HUES6 (cell line): ENCODE data around the gene DAB2IP.

Experiments
- H3K27ac ChIP-seq: 2 replicates; pipeline ENCODE4 v1.7.0; 2013; ENCODE audit warnings: low read depth, mild to moderate bottlenecking, low read length, inconsistent platforms
- H3K27me3 ChIP-seq: 2 replicates; pipeline ENCODE4 v1.6.1; 2013; ENCODE audit warnings: low read length; ENCODE audit not compliant: control insufficient read depth, insufficient read depth
- H3K36me3 ChIP-seq: 2 replicates; pipeline ENCODE4 v1.6.1; 2013; ENCODE audit warnings: low read length; ENCODE audit not compliant: control insufficient read depth, insufficient read depth
- H3K4me1 ChIP-seq: 2 replicates; pipeline ENCODE4 v1.6.1; 2013; ENCODE audit warnings: low read length; ENCODE audit not compliant: control insufficient read depth, insufficient read depth
- H3K4me3 ChIP-seq: 2 replicates; pipeline ENCODE4 v1.5.1; 2013; ENCODE audit warnings: low read depth, low read length
- H3K9ac ChIP-seq: one replicate; pipeline ENCODE4 v1.6.1; 2013; ENCODE audit warnings: mild to moderate bottlenecking, low read length
- H3K9me3 ChIP-seq: 2 replicates; pipeline ENCODE4 v1.6.1; 2013; ENCODE audit warnings: low read depth, low read length; ENCODE audit not compliant: control insufficient read depth, insufficient read depth

The DAB2IP gene

DNA sequence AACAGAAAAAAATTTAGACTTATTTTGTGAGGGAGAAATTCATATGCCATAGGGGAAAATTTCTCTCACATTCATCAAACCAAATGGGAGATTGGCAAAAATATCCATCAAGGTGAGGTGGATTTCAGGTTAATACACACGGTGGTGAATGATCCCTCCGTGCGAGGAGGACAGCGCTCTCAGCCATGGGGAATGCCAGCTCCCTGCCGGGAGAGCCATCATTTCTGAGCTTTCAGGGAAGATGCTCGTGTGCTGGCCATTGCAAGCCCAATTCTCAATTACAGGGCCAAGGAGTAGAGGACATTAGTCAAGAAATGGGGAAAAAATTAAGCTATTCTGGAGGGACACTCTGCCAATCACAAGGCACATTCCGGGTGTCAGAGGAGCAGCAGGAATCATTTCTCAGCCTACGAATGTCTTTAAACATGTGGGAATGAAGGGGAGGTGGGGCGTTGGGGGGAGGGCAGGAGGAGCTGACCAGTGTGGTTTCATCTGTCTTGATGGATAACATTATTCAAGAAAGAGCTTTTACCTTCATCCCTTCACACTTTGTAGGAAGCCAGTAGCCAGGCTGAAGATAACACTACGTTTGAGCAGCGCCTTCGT, 165.5 kb downstream of the DAB2IP start:
- Histone ChIP-seq H3K9ac (no peak overlapping the region), H3K27ac (no peak overlapping the region), H3K9me3 (no peaks in the 10 kb centered on the region), H3K4me1 (peaks cover 87% of the 10 kb centered on the region), H3K4me3 (no peak overlapping the region), H3K36me3 (no peaks in the 10 kb centered on the region), H3K27me3 (0 out of 2 replicates have a peak, but pooled peaks cover 4% of the 10 kb centered on the region)

DNA sequence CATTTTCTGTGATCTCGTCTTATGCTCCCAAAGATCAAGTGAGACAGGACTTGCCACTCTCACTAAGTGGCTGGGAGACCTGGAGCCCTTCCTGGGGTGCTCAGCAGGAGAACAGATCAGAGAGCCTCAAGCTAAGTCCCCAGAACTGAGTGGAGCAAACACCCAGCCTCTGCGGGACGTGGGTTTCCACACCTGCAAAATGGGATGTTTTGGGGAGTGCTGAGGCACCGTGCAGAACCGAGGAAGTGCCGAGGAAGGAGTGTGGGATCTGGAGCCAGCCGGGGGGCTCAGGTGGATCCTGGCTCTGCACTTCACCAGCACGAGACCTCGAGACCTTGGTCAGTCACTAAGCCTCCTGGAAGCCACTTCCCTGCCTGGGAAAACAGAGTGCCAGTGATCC, 166.0 kb downstream of the DAB2IP start:
- H3K36me3 ChIP-seq, result no peaks in the 10 kb centered on the region
- H3K4me3 ChIP-seq, result no peak overlapping the region
- H3K27me3 ChIP-seq, result 0 out of 2 replicates have a peak, but pooled peaks cover 4% of the 10 kb centered on the region
- no peaks in the 10 kb centered on the region for H3K9me3 ChIP-seq
- H3K27ac ChIP-seq, result no peak overlapping the region
- no peak overlapping the region for H3K9ac ChIP-seq
- peaks cover 85% of the 10 kb centered on the region for H3K4me1 ChIP-seq

DNA sequence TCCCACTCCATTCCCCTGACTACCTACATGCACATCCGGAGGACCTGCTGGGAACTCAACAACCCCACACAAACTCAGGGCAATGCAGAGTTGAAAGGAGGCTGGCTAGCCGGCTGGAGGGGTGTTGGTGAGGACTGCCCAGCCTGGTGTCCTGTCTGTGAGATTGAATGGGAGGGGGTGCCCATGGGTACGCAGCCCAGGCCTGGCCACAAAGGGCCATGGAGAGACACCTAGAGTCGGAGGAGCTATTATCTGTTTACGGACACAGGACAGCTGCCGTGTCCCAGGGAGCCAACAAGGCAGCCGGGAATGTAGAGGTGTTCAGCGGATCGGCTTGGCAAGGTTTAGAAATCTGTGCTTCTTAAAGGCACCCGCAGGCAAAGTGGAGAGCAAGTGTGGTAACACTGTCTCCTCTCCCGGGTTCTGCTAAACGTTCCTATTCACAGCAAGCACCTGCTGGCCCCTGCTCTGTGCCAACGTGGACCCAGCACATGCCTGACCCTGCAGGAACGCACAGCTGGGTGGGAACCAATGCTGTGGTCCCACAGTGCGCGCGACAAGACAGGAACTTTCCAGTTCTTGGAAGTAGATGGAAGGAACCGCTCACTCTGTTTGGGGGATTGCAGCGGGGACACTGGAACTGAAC, 166.7 kb downstream of the DAB2IP start:
- no peaks in the 10 kb centered on the region for H3K9me3 ChIP-seq
- H3K4me3 ChIP-seq, result no peak overlapping the region
- no peak overlapping the region for H3K27ac ChIP-seq
- no peaks in the 10 kb centered on the region for H3K36me3 ChIP-seq
- H3K27me3 ChIP-seq, result 0 out of 2 replicates have a peak, but pooled peaks cover 4% of the 10 kb centered on the region
- peaks cover 80% of the 10 kb centered on the region for H3K4me1 ChIP-seq
- no peak overlapping the region for H3K9ac ChIP-seq

DNA sequence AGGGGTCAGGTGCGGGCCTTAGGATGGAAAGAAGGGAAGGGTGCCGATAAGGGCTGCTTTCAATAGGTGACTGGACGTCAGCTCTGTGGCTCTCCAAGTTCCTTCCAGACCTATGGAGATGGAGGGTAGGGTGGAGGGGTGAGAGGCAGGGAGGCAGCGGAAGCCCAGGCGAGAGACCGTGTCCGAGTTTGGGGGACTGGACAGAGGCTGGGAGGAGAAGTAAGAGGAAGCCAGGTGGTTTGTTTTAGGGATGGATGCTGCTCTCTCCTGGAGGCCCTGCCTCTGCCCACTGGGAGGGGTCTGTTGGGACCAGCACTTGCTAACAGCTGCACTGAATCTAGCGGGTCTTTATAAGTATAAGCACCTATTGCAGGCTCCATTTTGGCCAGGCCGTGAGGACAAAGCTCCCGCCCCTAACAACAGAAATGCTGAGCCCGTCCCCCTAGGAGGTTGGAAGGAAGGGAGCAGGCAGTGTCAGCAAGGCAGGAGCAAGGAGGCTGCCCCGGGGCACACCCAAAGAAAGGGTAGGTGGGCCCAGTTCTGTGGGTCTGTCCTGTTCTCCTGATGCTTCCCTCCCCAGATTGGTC, 167.5 kb downstream of the DAB2IP start:
- H3K9ac ChIP-seq, result peak overlapping the region; percentile 5

DNA sequence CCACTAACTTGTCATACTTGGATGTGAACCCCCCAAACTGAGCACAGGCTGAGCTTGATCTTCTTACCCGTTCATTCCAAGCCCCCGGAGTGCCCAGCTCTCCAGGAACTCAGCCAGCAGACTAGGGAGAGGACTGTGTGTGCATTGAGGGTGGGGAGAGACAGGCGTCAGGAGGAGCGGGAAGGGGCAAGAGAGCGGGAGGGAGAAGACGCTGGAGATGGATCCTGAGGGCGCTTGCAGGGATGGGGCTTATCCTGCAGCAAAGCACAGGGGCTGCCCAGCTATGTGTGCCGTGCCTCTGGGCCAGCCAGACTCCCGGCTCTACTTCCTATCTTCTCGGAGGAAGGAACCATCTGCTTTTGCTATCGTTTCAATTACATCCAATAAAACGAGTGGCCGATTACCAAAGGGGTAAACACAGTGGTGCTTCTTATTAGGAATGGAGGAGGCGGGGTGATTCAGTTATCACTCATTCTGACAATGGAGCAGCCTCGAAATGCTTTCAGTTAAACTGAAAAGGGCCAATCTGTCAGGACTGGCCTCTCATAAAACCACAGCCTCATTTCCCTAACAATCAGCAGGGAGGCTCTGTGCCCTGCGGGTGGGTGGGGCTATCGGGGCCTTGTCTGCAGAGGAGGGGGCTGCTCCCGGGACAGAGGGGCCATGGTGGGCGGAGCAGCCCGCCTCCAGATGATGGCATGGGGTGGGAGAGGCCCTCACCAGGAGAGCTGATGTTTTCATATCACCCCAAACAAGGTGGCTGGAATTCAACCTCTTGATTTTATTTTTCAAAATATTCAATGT, 168.2 kb downstream of the DAB2IP start:
- Histone ChIP-seq H3K4me3 (peak overlapping the region; percentile 39; the same call in 1 of the 2 replicates), H3K4me1 (peaks cover 67% of the 10 kb centered on the region), H3K36me3 (no peaks in the 10 kb centered on the region), H3K27me3 (0 out of 2 replicates have a peak, but pooled peaks cover 4% of the 10 kb centered on the region), H3K27ac (no peak overlapping the region), H3K9ac (peak overlapping the region; percentile 5), H3K9me3 (no peaks in the 10 kb centered on the region)

More for the DNA sequence above, 167.5 kb downstream of the DAB2IP start:
- no peak overlapping the region for H3K27ac ChIP-seq
- peaks cover 72% of the 10 kb centered on the region for H3K4me1 ChIP-seq
- no peaks in the 10 kb centered on the region for H3K36me3 ChIP-seq
- no peaks in the 10 kb centered on the region for H3K9me3 ChIP-seq
- 0 out of 2 replicates have a peak, but pooled peaks cover 4% of the 10 kb centered on the region for H3K27me3 ChIP-seq
- peak overlapping the region; percentile 39; the same call in 1 of the 2 replicates for H3K4me3 ChIP-seq

DNA sequence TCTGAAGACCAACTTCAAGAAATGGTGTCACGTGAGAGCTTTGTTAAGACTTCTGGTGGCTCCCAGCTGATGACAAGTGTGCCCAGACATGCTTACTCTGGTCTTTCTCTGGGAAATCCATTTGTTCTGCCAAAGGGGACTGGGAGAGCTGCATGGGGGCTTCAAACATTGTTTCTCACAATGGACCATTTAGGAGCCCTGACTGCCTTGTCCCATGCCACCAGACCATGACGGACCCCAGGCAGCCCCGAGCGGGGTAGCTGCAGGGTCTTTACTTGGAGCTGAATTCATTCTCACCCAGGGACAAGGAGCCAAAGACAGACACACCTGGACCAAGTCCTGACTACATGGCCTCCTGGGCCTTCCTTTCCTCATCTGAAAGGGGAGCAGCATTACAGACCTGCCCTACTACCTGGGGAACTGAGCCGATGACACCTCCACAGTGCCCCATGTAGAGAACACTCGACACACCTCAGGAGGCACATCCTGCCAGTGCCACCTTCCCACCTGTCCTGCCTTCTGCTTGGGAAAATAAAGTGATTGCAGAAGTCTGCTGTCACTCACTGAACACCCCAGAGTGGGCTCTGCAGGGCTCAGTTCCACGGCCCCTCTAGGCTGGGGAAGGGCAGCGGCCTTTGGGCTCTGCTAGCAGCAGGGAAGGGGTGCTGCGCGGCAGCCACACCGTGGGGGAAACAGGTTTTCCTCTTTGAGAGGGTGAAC, 169.0 kb downstream of the DAB2IP start:
- Histone ChIP-seq H3K4me3 (no peak overlapping the region), H3K4me1 (peaks cover 69% of the 10 kb centered on the region), H3K27me3 (0 out of 2 replicates have a peak, but pooled peaks cover 4% of the 10 kb centered on the region), H3K27ac (no peak overlapping the region), H3K9me3 (no peaks in the 10 kb centered on the region), H3K9ac (no peak overlapping the region), H3K36me3 (no peaks in the 10 kb centered on the region)

DNA sequence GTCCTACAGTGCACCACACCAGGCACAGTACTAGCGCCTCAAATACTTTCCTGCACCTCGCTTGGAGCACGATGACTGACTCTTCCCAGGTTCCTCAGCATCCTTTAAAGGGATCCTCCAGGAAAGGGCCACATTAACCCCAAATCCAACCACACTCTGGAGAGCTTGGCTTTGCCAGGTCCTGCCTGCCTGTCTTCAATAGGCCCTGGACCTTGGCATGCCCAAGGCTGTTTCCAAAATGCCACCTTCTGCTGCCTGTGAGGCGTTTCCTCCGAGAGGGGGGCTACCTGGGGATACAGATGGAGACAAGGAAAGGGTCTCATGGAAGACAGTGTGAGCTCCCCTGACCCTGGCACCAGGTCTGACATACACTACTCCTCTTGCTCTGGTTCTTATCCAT, 169.9 kb downstream of the DAB2IP start:
- Histone ChIP-seq H3K4me1 (peaks cover 64% of the 10 kb centered on the region), H3K4me3 (no peak overlapping the region)

DNA sequence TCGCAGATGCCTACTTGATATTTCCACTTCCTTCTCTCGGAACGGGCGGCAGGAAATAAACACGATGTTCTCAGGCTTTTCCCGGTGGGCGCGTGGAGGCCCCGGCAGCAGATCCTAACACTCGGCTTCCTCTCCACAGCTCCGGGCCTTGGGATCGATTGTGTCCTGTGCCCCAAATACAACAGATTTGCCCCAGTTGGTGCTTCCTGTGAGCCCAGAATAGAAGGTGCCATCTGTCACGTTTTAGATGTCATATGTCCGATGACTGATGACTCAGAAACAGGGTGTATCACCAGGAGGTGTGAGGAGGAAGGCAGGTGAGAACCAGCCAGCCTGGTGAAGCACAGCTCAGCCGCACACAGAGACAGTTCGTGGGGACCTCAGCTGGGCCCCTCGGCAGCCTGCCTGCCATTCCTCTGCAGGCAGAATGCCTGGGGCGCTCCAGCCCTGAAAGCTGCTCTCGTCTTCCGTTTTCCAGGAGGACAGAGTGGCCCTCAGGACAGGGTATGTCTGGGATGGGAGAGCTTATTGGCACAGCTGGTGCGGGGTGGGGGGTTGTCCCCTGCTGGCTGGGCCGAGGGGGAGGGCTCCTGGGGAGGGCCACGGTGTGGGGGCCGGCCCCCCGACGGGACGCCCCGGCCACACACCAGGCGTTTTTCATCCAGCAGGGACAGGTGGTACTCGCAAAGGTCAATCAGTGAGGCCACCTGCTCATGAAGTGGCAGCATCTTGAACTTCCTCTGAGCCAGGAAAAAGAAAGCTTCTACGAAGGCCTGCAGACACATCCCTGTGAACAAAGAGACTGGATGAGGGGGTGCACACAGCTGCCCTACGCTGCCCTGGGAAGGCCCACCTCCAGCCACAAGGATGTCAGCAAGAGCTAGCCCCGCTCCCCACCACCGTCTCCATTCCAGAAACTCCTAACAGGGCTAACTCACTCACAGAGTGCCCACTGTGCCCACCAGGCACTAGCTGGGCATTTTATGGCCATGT, 171.0 kb downstream of the DAB2IP start:
- 0 out of 2 replicates have a peak, but pooled peaks cover 4% of the 10 kb centered on the region for H3K27me3 ChIP-seq
- H3K4me3 ChIP-seq, result no peak overlapping the region
- no peak overlapping the region for H3K27ac ChIP-seq
- H3K9me3 ChIP-seq, result no peaks in the 10 kb centered on the region
- H3K36me3 ChIP-seq, result no peaks in the 10 kb centered on the region
- peaks cover 56% of the 10 kb centered on the region for H3K4me1 ChIP-seq
- H3K9ac ChIP-seq, result no peak overlapping the region

More for the DNA sequence above, 169.9 kb downstream of the DAB2IP start:
- Histone ChIP-seq H3K9ac (no peak overlapping the region), H3K27ac (no peak overlapping the region), H3K27me3 (0 out of 2 replicates have a peak, but pooled peaks cover 4% of the 10 kb centered on the region), H3K9me3 (no peaks in the 10 kb centered on the region), H3K36me3 (no peaks in the 10 kb centered on the region)

DNA sequence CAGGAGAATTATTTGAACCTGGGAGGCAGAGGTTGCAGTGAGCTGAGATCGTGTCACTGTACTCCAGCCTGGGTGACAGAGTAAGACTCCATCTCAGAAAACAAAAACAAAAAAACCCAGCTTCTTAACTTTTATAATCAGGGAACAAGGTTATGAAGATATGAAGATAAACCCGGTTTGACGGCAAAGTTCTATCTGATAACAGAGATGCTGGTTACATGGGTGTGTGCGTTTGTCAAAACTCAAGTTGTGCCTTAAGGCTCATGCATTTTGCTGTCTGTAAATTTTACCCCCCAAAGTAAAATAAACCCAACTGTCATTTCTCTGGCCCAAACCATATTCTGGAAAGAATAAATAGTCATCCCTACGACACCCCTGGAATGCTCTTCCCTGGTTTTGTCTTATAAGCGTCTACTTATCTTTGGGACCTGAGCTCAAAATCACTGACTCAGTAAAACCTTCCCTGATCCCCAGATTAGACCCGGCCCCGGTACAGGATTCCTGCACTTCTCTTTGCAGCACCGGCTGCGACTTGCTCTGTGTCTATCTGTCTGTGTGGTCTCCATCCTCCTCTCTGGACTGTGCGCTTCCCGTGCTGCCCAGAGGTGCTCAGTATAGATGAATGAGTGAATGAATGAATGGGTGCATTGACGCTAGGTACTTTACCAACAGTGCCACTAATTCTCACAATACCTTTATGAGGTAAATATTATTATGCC, 172.2 kb downstream of the DAB2IP start:
- Histone ChIP-seq H3K27me3 (no peaks in the 10 kb centered on the region), H3K9ac (no peak overlapping the region), H3K4me1 (peaks cover 50% of the 10 kb centered on the region), H3K9me3 (no peaks in the 10 kb centered on the region), H3K27ac (no peak overlapping the region), H3K4me3 (no peak overlapping the region), H3K36me3 (no peaks in the 10 kb centered on the region)
